Measurements from ENCODE around the gene EIF5A2. TPM values are rescaled to one million over a fixed set of nuclear protein-coding genes. Genes with fewer than 3 reads are reported as not detected.

The EIF5A2 gene
- total and polyA plus RNA-seq, 10 of the 15 experiments (the other 5 are each of a cell fraction or from before 2014, with no cell fraction given): 0.76 to 3.0 (median 2.2) TPM

- no peak for ATAC-seq
- H2AFZ ChIP-seq (ENCODE audit: control insufficient read depth, low read depth, low read length): no peak overlapping the region
- no peaks in the 10 kb centered on the region for H3K79me2 ChIP-seq (ENCODE audit: control insufficient read depth, insufficient read depth, low read length)
- SMC1A ChIA-PET (ENCODE audit: uncharacterized antibody, unreplicated experiment): no interaction called here
- TF ChIP-seq, protein P1, sequence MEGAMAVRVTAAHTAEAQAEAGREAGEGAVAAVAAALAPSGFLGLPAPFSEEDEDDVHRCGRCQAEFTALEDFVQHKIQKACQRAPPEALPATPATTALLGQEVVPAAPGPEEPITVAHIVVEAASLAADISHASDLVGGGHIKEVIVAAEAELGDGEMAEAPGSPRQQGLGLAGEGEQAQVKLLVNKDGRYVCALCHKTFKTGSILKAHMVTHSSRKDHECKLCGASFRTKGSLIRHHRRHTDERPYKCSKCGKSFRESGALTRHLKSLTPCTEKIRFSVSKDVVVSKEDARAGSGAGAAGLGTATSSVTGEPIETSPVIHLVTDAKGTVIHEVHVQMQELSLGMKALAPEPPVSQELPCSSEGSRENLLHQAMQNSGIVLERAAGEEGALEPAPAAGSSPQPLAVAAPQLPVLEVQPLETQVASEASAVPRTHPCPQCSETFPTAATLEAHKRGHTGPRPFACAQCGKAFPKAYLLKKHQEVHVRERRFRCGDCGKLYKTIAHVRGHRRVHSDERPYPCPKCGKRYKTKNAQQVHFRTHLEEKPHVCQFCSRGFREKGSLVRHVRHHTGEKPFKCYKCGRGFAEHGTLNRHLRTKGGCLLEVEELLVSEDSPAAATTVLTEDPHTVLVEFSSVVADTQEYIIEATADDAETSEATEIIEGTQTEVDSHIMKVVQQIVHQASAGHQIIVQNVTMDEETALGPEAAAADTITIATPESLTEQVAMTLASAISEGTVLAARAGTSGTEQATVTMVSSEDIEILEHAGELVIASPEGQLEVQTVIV (IDR thresholded peaks at IDR 0.05; ENCODE audit: borderline replicate concordance, partially characterized antibody): no peak
- TF ChIP-seq, protein P2, sequence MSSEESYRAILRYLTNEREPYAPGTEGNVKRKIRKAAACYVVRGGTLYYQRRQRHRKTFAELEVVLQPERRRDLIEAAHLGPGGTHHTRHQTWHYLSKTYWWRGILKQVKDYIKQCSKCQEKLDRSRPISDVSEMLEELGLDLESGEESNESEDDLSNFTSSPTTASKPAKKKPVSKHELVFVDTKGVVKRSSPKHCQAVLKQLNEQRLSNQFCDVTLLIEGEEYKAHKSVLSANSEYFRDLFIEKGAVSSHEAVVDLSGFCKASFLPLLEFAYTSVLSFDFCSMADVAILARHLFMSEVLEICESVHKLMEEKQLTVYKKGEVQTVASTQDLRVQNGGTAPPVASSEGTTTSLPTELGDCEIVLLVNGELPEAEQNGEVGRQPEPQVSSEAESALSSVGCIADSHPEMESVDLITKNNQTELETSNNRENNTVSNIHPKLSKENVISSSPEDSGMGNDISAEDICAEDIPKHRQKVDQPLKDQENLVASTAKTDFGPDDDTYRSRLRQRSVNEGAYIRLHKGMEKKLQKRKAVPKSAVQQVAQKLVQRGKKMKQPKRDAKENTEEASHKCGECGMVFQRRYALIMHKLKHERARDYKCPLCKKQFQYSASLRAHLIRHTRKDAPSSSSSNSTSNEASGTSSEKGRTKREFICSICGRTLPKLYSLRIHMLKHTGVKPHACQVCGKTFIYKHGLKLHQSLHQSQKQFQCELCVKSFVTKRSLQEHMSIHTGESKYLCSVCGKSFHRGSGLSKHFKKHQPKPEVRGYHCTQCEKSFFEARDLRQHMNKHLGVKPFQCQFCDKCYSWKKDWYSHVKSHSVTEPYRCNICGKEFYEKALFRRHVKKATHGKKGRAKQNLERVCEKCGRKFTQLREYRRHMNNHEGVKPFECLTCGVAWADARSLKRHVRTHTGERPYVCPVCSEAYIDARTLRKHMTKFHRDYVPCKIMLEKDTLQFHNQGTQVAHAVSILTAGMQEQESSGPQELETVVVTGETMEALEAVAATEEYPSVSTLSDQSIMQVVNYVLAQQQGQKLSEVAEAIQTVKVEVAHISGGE (CRISPR knock-in tag; IDR thresholded peaks at IDR 0.05): no peak
- TF ChIP-seq PRDM15 (CRISPR knock-in tag; IDR thresholded peaks at IDR 0.05) (no peak), NFIC (IDR thresholded peaks at IDR 0.05; ENCODE audit: low read depth, low read length) (no peak), YY1 (IDR thresholded peaks at IDR 0.05; ENCODE audit: low read depth, low read length) (no peak), NFYB (IDR thresholded peaks at IDR 0.05; ENCODE audit: insufficient read depth, low read depth, low read length) (no peak), BMI1 (IDR thresholded peaks at IDR 0.05; ENCODE audit: borderline replicate concordance) (no peak), BCLAF1 (IDR thresholded peaks at IDR 0.05) (no peak)
- in situ Hi-C loops (cut with MboI): no loop called here
- no peak for DNase-seq (ENCODE audit: low read depth, low spot score)
- POLR2A ChIA-PET: no interaction called here
- no peaks in the 10 kb centered on the region for H4K20me1 ChIP-seq (ENCODE audit: control insufficient read depth, insufficient read depth)
- no peak overlapping the region for H3K27ac ChIP-seq (ENCODE audit: control insufficient read depth, insufficient read depth)
- RAD21 ChIA-PET (ENCODE audit: unreplicated experiment): no interaction called here
- no peaks in the 10 kb centered on the region for H3K4me1 ChIP-seq (ENCODE audit: control insufficient read depth, insufficient read depth, low read length)
- H3K36me3 ChIP-seq (ENCODE audit: control insufficient read depth in 2 of 2, insufficient read depth in 2 of 2, low read length in 1 of 2): no peaks in the 10 kb centered on the region
- 72% methylated on average over 1 of the region's 1 CpG for WGBS (ENCODE audit: insufficient coverage, insufficient replicate concordance, low lambda C conversion rate, missing lambda C conversion rate)
- no peaks in the 10 kb centered on the region; the same call in 2 of the 3 replicates for H3K9me3 ChIP-seq (replicated peaks; ENCODE audit: control insufficient read depth, insufficient read depth, low read length)
- no TSS peak for BruUV-seq (replicated peaks)
- intact Hi-C loops (cut with micrococcal nuclease; ENCODE audit: unreplicated experiment): no loop called here
- CTCF ChIA-PET: no interaction called here
- no peaks in the 10 kb centered on the region for H3K27me3 ChIP-seq (replicated peaks in 1 of 2; ENCODE audit: control insufficient read depth in 2 of 2, insufficient read depth in 2 of 2, low read length in 1 of 2)
- H3K9ac ChIP-seq (ENCODE audit: control insufficient read depth, insufficient read depth, low read length): no peak overlapping the region
- H3K4me3 ChIP-seq: no peak overlapping the region
- H3K4me2 ChIP-seq (ENCODE audit: control insufficient read depth, insufficient read depth): no peak overlapping the region
- FAIRE-seq: no peak
Measured at GRCh38 chr3:170899455-170899854, 9.0 kb downstream of the EIF5A2 start.
